Endothelial cell of umbilical vein (primary cell): ENCODE measurements around the gene BID.

Experiments
- EZH2 ChIP-seq: IDR thresholded peaks from 2 replicates; pipeline ENCODE4 v1.6.1; 2012; ENCODE audit warnings: borderline replicate concordance, low read depth, mild to moderate bottlenecking, moderate library complexity, low read length, inconsistent platforms; ENCODE audit not compliant: severe bottlenecking
- FOS ChIP-seq: IDR thresholded peaks from 2 replicates; pipeline ENCODE4 v1.6.1; 2011; ENCODE audit warnings: mild to moderate bottlenecking, low read length, moderate library complexity, borderline replicate concordance; ENCODE audit not compliant: insufficient read depth
- GATA2 ChIP-seq: IDR thresholded peaks from 2 replicates; pipeline ENCODE4 v1.7.0; 2011; ENCODE audit warnings: low read depth, mild to moderate bottlenecking, moderate library complexity, mixed read lengths, low read length; ENCODE audit not compliant: insufficient read length, insufficient read depth
- JUN ChIP-seq: IDR thresholded peaks from 2 replicates; pipeline ENCODE4 v1.6.1; 2011; ENCODE audit warnings: borderline replicate concordance, low read depth; ENCODE audit not compliant: insufficient read length, insufficient read depth
- MYC ChIP-seq: IDR thresholded peaks from one replicate; pipeline ENCODE4 v1.6.1; 2011; ENCODE audit warnings: mild to moderate bottlenecking, low read depth, low read length
- POLR2A ChIP-seq: IDR thresholded peaks from 2 replicates; pipeline ENCODE4 v1.6.1; 2012; ENCODE audit warnings: low read depth, mild to moderate bottlenecking, control low read depth, low read length
- POLR2AphosphoS5 ChIP-seq: IDR thresholded peaks from 2 replicates; pipeline ENCODE4 v1.6.1; 2012; ENCODE audit warnings: low read depth, mild to moderate bottlenecking, control low read depth, low read length, moderate library complexity; ENCODE audit not compliant: insufficient read depth
- TF ChIP-seq, protein P1 (sequence below), 2 donors: IDR thresholded peaks; 1 replicate in 1 of 2; 2 replicates in 1 of 2; pipeline ENCODE4 v1.5.1; 2011; ENCODE audit warnings: low read length in 2 of 2, mild to moderate bottlenecking in 2 of 2, moderate library complexity in 2 of 2, control low read depth in 1 of 2, inconsistent platforms in 1 of 2, low read depth in 1 of 2; ENCODE audit not compliant: insufficient read depth in 1 of 2; ENCODE audit errors: extremely low read depth in 1 of 2

GRCh38 chr22:17787716-17788330 is 13.6 kb upstream of the BID start:
- TF ChIP-seq EZH2, result no peak
- no peak for TF ChIP-seq POLR2AphosphoS5
- TF ChIP-seq, protein P1, sequence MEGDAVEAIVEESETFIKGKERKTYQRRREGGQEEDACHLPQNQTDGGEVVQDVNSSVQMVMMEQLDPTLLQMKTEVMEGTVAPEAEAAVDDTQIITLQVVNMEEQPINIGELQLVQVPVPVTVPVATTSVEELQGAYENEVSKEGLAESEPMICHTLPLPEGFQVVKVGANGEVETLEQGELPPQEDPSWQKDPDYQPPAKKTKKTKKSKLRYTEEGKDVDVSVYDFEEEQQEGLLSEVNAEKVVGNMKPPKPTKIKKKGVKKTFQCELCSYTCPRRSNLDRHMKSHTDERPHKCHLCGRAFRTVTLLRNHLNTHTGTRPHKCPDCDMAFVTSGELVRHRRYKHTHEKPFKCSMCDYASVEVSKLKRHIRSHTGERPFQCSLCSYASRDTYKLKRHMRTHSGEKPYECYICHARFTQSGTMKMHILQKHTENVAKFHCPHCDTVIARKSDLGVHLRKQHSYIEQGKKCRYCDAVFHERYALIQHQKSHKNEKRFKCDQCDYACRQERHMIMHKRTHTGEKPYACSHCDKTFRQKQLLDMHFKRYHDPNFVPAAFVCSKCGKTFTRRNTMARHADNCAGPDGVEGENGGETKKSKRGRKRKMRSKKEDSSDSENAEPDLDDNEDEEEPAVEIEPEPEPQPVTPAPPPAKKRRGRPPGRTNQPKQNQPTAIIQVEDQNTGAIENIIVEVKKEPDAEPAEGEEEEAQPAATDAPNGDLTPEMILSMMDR (IDR thresholded peaks at IDR 0.05; ENCODE audit: extremely low read depth in 1 of 2, insufficient read depth in 1 of 2, low read depth in 1 of 2, low read length in 2 of 2), result no peak
- no peak for TF ChIP-seq POLR2A
- TF ChIP-seq FOS, result no peak
- TF ChIP-seq JUN, result no peak
- no peak for TF ChIP-seq GATA2
- TF ChIP-seq MYC, result no peak
